Renal pelvis (tissue), 4 donors: ENCODE data around the gene TTLL10. TPM values are rescaled to one million over a fixed set of nuclear protein-coding genes. Genes with fewer than 3 reads are reported as not detected.

Experiments used
- DNase-seq: peaks from one replicate; pipeline ENCODE4 v3.0.0-alpha.2; 2013
- polyA plus RNA-seq, 3 donors: library from polyadenylated mRNA; unstranded; fragments of 120-200 nt; gene quantifications; one replicate each; pipeline ENCODE4 v1.2.1, GENCODE V29; 2013; ENCODE audit not compliant: insufficient read length in 3 of 3

TTLL10 gene
- polyA plus RNA-seq, 3 donors = 0.94 to 1.1 (median 1.1) TPM

GRCh38 chr1:1232796-1233566 is 59.3 kb downstream of the TTLL10 start:
- DNase-seq = no peak

GRCh38 chr1:1233567-1233892 is 59.9 kb downstream of the TTLL10 start:
- no peak for DNase-seq

- no peak for DNase-seq
Measured at GRCh38 chr1:1234180-1234808, 60.6 kb downstream of the TTLL10 start.

GRCh38 chr1:1235016-1235744 is 61.5 kb downstream of the TTLL10 start:
- no peak for DNase-seq

GRCh38 chr1:1236176-1236763 is 62.6 kb downstream of the TTLL10 start:
- no peak for DNase-seq

- no peak for DNase-seq
Measured at GRCh38 chr1:1236945-1237873, 63.5 kb downstream of the TTLL10 start.

GRCh38 chr1:1237874-1238701 is 64.4 kb downstream of the TTLL10 start:
- DNase-seq = no peak

- no peak for DNase-seq
Measured at GRCh38 chr1:1238702-1239178, 65.1 kb downstream of the TTLL10 start.

- no peak for DNase-seq
Measured at GRCh38 chr1:1239227-1239613, 65.5 kb downstream of the TTLL10 start.

GRCh38 chr1:1239614-1240347 is 66.1 kb downstream of the TTLL10 start:
- no peak for DNase-seq

GRCh38 chr1:1240348-1240732 is 66.7 kb downstream of the TTLL10 start:
- no peak for DNase-seq

GRCh38 chr1:1240822-1241587 is 67.3 kb downstream of the TTLL10 start:
- DNase-seq = no peak

GRCh38 chr1:1241588-1242219 is 68.0 kb downstream of the TTLL10 start:
- no peak for DNase-seq

- no peak for DNase-seq
Measured at GRCh38 chr1:1242461-1243265, 69.0 kb downstream of the TTLL10 start.

- no peak for DNase-seq
Measured at GRCh38 chr1:1243266-1243660, 69.6 kb downstream of the TTLL10 start.

- no peak for DNase-seq
Measured at GRCh38 chr1:1243807-1244191, 70.1 kb downstream of the TTLL10 start.

- DNase-seq = no peak
Measured at GRCh38 chr1:1244192-1244811, 70.6 kb downstream of the TTLL10 start.
